ENCODE data around the gene CD207. TPM values are rescaled to one million over a fixed set of nuclear protein-coding genes. Genes with fewer than 3 reads are reported as not detected.

CD207 gene
- total RNA-seq, 8 experiments from 2014 or later = 0.18 to 1.2 (median 0.27) TPM; not detected in 1

GRCh38 chr2:70784320-70784719 lies 51.3 kb downstream of the CD207 start:
- ATAC-seq (replicated peaks in 6 of 8) = no peak
- H3K27ac ChIP-seq = no peak overlapping the region
- 24 to 100% (median 83%) methylated on average over 1 to 2 of the region's 2 CpGs; no CpG with 5 or more reads in 3 of the 10 experiments for WGBS, 10 experiments
- H3K4me3 ChIP-seq = no peak overlapping the region
- in situ Hi-C loops (cut with MboI; ENCODE audit: low pct_unique_long_range_greater_than_20kb in 2 of 9, low sequenced_read_pairs in 9 of 9, unreplicated experiment in 9 of 9) = loop anchor here in 2 of 9 experiments (10.0 to 25.0 kb wide), 4 partner anchors 122 to 472 kb away; partner anchors contain the start of genes ATP6V1B1 (in 1 of the 2) and FAM136A (in 1 of the 2)
- no peaks in the 10 kb centered on the region for H3K4me1 ChIP-seq (replicated peaks in 1 of 2)

Other genes with a start within 250 kb of the CD207 start
- 10 to 100 TPM in 5 of 8 experiments, 1 to 10 TPM in 1, under 1 TPM in 2; 0.49 to 66.9 (median 44.5) TPM for gene ADD2, start 67.6 kb downstream of the CD207 start, total RNA-seq
- not detected for gene FIGLA, start 45.2 kb downstream of the CD207 start, total RNA-seq
- gene CLEC4F, start 15.2 kb downstream of the CD207 start, total RNA-seq = 1 to 10 TPM in 1 of 8 experiments, under 1 TPM in 5, not detected in 2; 0.17 to 1.1 (median 0.42) TPM
- 10 to 100 TPM in 3 of 8 experiments, 1 to 10 TPM in 5; 1.9 to 11.3 (median 7.7) TPM for gene VAX2, start 64.8 kb upstream of the CD207 start, total RNA-seq
- 1 to 10 TPM in 7 of 8 experiments, under 1 TPM in 1; 0.31 to 6.1 (median 2.1) TPM for gene ATP6V1B1, start 100.1 kb upstream of the CD207 start, total RNA-seq
- 1 to 10 TPM in 3 of 8 experiments, under 1 TPM in 5; 0.25 to 4.4 (median 0.76) TPM for gene ANKRD53, start 142.8 kb upstream of the CD207 start, total RNA-seq
- 10 to 100 TPM; 10.3 to 42.1 (median 24.2) TPM for gene TEX261, start 159.1 kb upstream of the CD207 start, total RNA-seq
- 10 to 100 TPM; 45.0 to 93.8 (median 68.6) TPM for gene NAGK, start 232.8 kb upstream of the CD207 start, total RNA-seq

All from motor neuron (in vitro differentiated cells).